ENCODE measurements around the gene CHST7. TPM values are rescaled to one million over a fixed set of nuclear protein-coding genes. Genes with fewer than 3 reads are reported as not detected.

The CHST7 gene
- total and polyA plus RNA-seq, 10 of the 15 experiments (the other 5 are each of a cell fraction or from before 2014, with no cell fraction given) = 0.58 to 11.0 (median 5.4) TPM

GRCh38 chrX:46635186-46635585 is 61.6 kb downstream of the CHST7 start (continued):
- no peak for TF ChIP-seq CUX1 (IDR thresholded peaks at IDR 0.05; ENCODE audit: insufficient replicate concordance, low read depth, low read length)
- TF ChIP-seq FOS (IDR thresholded peaks at IDR 0.05; ENCODE audit: borderline replicate concordance, extremely low read depth, insufficient read length) = no peak
- no peak for TF ChIP-seq KLF5 (IDR thresholded peaks at IDR 0.05; ENCODE audit: partially characterized antibody)
- TF ChIP-seq ZNF274 (IDR thresholded peaks at IDR 0.05; ENCODE audit: insufficient read depth, insufficient read length) = no peak

- H3K27me3 ChIP-seq (replicated peaks in 1 of 2; ENCODE audit: control insufficient read depth in 2 of 2, insufficient read depth in 2 of 2, low read length in 1 of 2) = no peaks in the 10 kb centered on the region
- ATAC-seq (peak; percentile 62), FAIRE-seq (no peak), DNase-seq (ENCODE audit: low read depth, low spot score) (no peak)
- no peaks in the 10 kb centered on the region for H3K9me3 ChIP-seq (replicated peaks; ENCODE audit: control insufficient read depth, insufficient read depth, low read length)
- H3K9ac ChIP-seq (ENCODE audit: control insufficient read depth, insufficient read depth, low read length) = no peak overlapping the region
- in situ Hi-C loops (cut with MboI) = loop anchor here (5.0 kb wide), 1 partner anchor 76 kb away; no protein-coding TSS in a partner anchor
- peak overlapping the region; percentile 56; the same call in 1 of the 2 replicates for H3K4me2 ChIP-seq (ENCODE audit: control insufficient read depth, insufficient read depth)
- ChIA-PET RAD21 (ENCODE audit: unreplicated experiment) (interaction anchor here (1.5 to 2.8 kb wide), 5 partner anchors 17 to 74 kb away, joined by 7 to 12 read pairs (median 9); no protein-coding TSS in a partner anchor), CTCF (interaction anchor here (0.9 to 2.1 kb wide), 4 partner anchors 9 to 64 kb away, joined by 3 to 7 read pairs (median 5); no protein-coding TSS in a partner anchor), SMC1A (ENCODE audit: uncharacterized antibody, unreplicated experiment) (interaction anchor here (0.9 to 3.6 kb wide), 7 partner anchors 7 to 73 kb away, joined by 3 to 33 read pairs (median 4); no protein-coding TSS in a partner anchor), POLR2A (interaction anchor here (2.1 kb wide), 1 partner anchor 49 kb away, joined by 8 read pairs; no protein-coding TSS in a partner anchor)
- H3K79me2 ChIP-seq (ENCODE audit: control insufficient read depth, insufficient read depth, low read length) = no peaks in the 10 kb centered on the region
- no TSS peak for BruUV-seq (replicated peaks)
- no peaks in the 10 kb centered on the region; a peak in 1 of 4 replicates for H3K36me3 ChIP-seq (ENCODE audit: control insufficient read depth in 2 of 2, insufficient read depth in 2 of 2, low read length in 1 of 2)
- H3K27ac ChIP-seq (ENCODE audit: control insufficient read depth, insufficient read depth) = no peak overlapping the region
- intact Hi-C loops (cut with micrococcal nuclease; ENCODE audit: unreplicated experiment) = loop anchor here (1.0 kb wide), 1 partner anchor 8 kb away; no protein-coding TSS in a partner anchor
- no peaks in the 10 kb centered on the region for H4K20me1 ChIP-seq (ENCODE audit: control insufficient read depth, insufficient read depth)
- no peak overlapping the region for H3K4me3 ChIP-seq
- H3K4me1 ChIP-seq (ENCODE audit: control insufficient read depth, insufficient read depth, low read length) = peaks cover 34% of the 10 kb centered on the region
- no peak overlapping the region for H2AFZ ChIP-seq (ENCODE audit: control insufficient read depth, low read depth, low read length)
- 65% methylated on average over 6 of the region's 6 CpGs for WGBS (ENCODE audit: insufficient coverage, insufficient replicate concordance, low lambda C conversion rate, missing lambda C conversion rate)
- no peak for TF ChIP-seq BACH1 (IDR thresholded peaks at IDR 0.05; ENCODE audit: borderline replicate concordance)
- no peak for TF ChIP-seq IKZF2 (IDR thresholded peaks at IDR 0.05)
- no peak for TF ChIP-seq MXI1 (IDR thresholded peaks at IDR 0.05; ENCODE audit: low read depth, low read length)
- TF ChIP-seq NFXL1 (IDR thresholded peaks at IDR 0.05; ENCODE audit: borderline replicate concordance) = no peak
- TF ChIP-seq MTA2 (IDR thresholded peaks at IDR 0.05; ENCODE audit: low read depth) = no peak
- no peak for TF ChIP-seq ZNF274 (IDR thresholded peaks at IDR 0.05; ENCODE audit: insufficient read depth, insufficient read length)
- no peak for TF ChIP-seq MEF2B (IDR thresholded peaks at IDR 0.05; ENCODE audit: partially characterized antibody, poor library complexity, severe bottlenecking)
- no peak for TF ChIP-seq CREM (IDR thresholded peaks at IDR 0.05; ENCODE audit: low read depth)
- peak; percentile 70; the same call in 1 of the 2 replicates for TF ChIP-seq BCL11A (IDR thresholded peaks at IDR 0.05; ENCODE audit: low read depth, low read length)
- TF ChIP-seq CEBPB (IDR thresholded peaks at IDR 0.05; ENCODE audit: borderline replicate concordance in 1 of 2, low read depth in 2 of 2, low read length in 2 of 2) = no peak
- no peak for TF ChIP-seq MEF2A (IDR thresholded peaks at IDR 0.05; ENCODE audit: insufficient read depth, low read depth, low read length)
- no peak for TF ChIP-seq YBX1 (IDR thresholded peaks at IDR 0.05)
- no peak for TF ChIP-seq CBX3 (IDR thresholded peaks at IDR 0.05; ENCODE audit: borderline replicate concordance, low read depth)
- TF ChIP-seq CBX5 (IDR thresholded peaks at IDR 0.05; ENCODE audit: low read depth) = no peak
- no peak for TF ChIP-seq SMAD5 (IDR thresholded peaks at IDR 0.05; ENCODE audit: low read depth)
- no peak for TF ChIP-seq BMI1 (IDR thresholded peaks at IDR 0.05; ENCODE audit: borderline replicate concordance)
These were observed 62.7 kb downstream of the CHST7 start for GRCh38 chrX:46636223-46636622.

Measured in GM12878 (cell line).